SH-SY5Y (cell line): ENCODE data around the gene KAT6B.

Experiments
- GATA2 ChIP-seq: IDR thresholded peaks from 2 replicates; pipeline ENCODE4 v1.6.1; 2011; ENCODE audit warnings: mild to moderate bottlenecking, low read depth, low read length
- GATA3 ChIP-seq: IDR thresholded peaks from 2 replicates; pipeline ENCODE4 v1.6.1; 2011; ENCODE audit warnings: low read depth, mild to moderate bottlenecking, low read length, moderate library complexity

DNA sequence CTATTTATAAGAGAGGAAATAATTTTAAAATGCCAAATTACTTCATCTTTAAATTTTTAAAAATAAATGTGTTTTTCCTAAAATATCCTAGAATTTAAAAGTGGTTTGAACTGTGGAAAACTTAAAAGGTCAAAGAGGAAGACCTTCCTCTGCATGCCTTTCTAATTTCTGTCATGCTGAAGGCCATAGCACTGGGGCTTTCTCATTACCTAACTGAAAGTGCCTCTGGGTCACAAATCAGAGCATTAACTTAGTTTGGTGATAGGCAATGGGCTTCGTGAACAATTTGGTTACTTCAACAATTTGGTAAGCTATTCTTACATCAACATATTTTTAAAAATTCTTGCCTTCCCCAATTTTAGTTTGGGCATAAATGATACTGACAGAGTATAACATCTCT is 184.8 kb downstream of the KAT6B start:
- TF ChIP-seq GATA2, result no peak
- TF ChIP-seq GATA3, result no peak
